ENCODE results near the gene SRCIN1. TPM values are rescaled to one million over a fixed set of nuclear protein-coding genes. Genes with fewer than 3 reads are reported as not detected.

The SRCIN1 gene
- polyA plus RNA-seq, 4 donors: 2.5 to 7.6 (median 4.7) TPM

DNA sequence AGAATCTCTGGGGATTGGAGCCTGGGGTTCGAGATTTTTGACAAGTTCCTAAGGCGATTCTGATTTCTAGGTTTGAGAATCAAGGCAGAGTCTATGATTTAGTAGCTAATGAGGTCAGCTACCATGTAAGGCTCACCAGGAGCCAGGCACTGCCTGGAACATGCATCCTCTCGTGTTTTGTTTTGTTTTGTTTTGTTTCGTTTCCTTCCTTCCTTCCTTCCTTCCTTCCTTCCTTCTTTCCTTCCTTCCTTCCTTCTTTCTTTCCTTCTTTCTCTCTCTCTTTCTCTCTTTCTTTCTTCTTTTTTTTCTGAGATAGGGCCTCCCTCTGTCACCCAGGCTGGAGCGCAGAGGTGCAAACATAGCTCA, 39.1 kb downstream of the SRCIN1 start:
- no peak for DNase-seq (ENCODE audit: low read depth in 4 of 4, low spot score in 2 of 4)

DNA sequence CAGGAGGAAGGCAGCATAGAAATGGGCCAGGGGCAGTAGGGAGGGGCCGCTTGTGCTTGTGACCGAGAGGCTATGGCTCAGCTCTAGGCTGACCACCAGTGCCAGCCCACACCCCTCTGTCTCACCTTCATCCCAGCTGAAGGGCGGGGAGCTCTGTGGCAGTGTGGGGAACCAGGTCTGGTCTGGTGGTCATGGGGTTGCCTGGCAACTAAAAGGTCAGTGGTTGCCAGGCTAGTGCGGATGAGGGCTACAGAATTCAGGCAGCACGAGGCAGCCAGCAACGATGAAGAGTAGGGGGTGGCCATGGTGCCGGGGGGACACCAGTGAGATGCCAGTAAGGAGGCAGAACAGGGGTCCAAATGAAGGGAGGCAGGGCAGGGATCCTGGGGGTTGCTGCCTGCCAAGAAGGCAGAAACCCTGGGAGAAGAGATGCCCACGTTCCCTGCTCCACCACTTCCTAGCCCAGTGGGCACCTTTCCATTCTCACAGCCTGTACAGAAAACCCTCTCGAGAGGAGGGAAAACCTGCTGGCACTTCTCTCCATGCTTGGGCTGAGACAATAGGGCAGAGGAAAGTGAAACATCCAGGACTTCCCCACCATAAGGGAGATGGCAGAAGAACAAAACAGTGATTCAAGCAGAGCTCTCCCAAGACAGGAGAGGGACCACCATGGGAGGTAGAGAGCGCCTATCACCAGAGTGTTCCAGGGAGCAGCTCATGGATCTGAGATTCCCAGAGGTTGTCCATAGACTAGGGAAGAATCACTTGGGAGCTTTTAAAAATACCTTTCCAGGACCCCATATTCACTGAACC, 39.7 kb downstream of the SRCIN1 start:
- no peak for DNase-seq (ENCODE audit: low read depth in 4 of 4, low spot score in 2 of 4)

DNA sequence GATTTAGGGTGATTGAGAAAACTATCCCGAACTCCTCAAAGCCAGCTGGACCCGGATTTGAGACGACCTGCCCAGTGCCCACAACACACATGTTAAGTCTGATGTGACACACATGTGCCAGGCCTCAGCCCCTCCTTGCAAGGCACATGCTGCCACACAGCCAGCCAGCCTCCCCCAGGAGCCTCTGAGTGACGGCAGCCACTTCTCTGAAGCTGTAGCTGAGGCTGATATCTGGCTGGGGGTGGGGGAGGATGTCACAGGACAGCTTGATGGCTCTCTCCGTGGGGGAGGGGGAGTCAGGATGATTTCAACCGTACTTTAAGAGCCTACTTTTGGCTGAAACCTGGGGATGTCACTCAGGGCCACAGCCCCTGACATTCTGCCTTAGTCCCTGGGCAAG, 40.9 kb downstream of the SRCIN1 start:
- no peak for DNase-seq (ENCODE audit: low read depth in 4 of 4, low spot score in 2 of 4)

DNA sequence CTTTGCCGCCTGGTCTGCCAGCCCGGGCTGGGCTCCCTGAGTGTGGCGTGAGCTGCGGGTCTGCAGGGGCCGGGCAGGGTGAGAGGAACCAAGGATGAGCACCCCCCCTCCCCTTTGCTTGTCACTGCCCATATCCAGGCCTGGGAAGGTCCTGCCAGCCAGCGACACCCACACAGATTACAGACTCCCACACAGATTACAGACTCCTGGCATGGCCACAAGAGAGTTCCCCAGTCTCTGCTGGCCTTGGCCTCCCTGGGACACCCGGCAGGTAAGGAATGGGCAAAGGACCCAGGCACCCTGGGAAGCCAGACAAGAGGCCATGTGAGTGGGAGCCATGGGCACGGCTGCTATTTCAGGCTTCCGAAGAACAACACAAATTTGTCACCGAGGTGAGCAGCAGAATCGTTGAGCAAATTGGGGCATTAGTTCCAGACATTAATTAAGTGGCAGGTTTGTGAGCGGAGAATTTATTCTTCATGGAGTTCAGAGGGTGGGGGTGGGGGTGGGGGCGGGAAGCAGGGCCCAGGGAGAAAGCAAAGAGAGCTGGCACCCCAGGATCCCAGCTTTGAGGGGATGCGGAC, 41.4 kb downstream of the SRCIN1 start:
- no peak for DNase-seq (ENCODE audit: low read depth in 4 of 4, low spot score in 2 of 4)

DNA sequence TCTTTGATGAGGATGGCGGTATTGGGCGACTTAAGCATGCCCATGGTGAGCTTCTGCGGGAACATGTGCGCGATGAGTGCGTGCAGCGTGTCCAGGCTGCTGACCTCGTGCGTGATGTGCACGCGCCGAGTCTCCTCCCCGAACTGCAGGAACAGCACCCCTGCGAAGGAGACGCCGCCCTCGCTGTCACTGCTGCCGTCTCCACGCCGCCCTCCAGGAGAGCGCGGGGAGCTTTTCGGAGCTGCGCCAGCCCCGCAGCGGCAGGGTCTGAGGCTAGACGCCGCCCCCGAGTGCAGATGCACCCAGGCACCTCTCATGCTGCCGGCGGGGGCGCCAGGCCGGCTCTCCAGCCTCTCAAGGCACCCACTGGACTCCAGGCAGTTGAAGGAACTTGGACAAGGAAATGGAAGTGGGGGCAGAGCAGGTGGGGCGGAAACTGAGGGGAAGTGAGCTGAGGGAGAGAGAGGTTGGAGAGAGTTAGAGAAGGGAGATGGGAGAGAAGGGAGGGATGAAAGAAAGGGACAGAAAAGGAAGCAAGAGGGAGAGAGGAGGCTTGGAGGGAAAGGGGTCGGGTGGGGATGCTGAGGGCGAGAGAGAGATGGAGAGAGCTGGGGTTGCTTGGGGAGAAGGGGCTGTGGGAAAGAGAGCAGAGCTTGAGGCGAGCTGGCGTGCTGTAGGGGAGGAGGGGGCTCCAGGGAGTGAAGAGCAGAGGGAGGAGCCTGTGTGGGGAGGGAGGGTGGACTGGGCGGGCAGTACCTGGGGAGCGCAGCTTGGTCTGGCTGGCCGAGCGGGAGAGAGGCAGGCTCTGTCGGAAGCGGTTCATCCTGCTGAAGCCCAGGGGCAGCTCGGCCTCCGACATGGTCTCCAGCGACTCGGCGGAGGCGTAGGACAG, 42.1 kb downstream of the SRCIN1 start:
- DNase-seq (ENCODE audit: low read depth in 4 of 4, low spot score in 2 of 4): no peak

DNA sequence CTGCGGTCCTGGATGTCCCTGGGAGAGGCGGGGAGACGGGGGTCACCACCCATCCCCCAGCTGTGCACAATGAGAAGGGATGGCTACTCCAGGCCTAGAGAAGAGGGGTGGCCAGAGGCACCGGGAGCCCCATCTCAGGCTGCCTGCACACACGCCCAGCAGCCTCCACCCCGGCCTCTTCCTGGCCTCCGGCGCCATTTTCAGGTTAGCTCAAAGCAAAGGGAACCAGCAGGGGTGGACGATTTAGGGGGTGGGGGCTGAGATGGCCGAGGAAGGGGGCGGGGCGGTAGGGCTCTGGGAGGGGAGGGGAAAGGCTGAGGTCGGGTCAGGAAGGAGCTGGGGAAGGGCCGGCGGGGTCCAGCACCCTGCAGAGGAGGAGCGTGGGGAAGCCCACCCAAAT, 42.8 kb downstream of the SRCIN1 start:
- no peak for DNase-seq (ENCODE audit: low read depth in 4 of 4, low spot score in 2 of 4)

DNA sequence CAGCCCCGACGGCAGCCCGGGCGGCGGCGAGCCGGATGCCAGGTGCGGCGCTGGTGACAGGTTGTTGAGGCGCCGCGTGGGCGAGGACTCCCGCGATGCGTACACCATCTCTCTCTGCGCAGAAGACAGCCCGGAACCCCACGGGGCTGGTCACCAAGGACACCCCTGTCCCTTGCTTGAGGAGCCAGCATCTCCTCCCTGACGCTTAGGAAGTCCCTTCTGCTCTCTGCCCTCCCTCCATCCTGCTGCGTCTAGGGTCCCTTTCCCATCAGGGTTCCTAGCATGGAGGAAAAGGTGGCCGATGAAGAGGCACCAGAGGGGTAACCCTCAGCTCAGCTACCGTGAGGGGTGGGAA, 43.6 kb downstream of the SRCIN1 start:
- DNase-seq (ENCODE audit: low read depth in 4 of 4, low spot score in 2 of 4): no peak

DNA sequence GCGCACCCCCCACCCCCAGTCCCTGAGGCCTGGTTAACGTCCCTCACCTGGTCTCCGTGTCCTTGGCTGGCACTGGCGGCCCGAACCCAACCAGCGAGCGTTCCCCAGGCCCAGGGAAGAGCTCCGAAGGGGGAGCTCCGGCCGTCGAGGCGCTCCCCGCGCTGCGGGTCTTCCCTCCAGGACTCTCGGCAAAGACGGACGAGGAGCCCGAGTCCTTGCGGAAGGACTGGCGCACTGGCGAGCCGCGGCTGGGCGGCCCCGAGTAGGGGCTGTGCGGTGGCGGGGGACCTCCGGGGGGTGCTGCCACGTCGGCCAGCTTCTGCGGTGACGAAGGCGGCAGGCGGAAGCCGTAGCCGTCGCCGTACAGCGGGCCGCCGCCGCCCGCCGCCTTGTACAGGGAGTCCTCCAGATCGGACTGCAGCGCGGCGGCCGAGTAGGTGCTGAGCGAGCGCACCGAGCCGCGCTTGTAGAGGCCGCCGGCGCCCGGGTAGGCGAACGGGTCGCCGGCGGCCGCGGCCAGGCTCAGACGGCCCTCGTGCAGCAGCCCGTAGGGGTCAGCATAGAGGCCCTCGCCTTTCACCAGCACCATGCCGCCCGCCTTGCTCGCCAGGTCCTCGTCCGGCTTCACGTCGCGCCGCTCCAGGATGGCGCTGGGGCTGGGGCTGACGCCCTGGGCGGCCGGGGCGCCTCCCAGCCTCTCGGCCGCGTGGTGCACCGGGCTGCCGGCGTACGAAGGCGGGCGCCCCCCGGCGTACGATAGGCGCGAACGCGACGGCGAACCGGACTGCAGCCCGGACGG, 44.1 kb downstream of the SRCIN1 start:
- no peak for DNase-seq (ENCODE audit: low read depth in 4 of 4, low spot score in 2 of 4)

DNA sequence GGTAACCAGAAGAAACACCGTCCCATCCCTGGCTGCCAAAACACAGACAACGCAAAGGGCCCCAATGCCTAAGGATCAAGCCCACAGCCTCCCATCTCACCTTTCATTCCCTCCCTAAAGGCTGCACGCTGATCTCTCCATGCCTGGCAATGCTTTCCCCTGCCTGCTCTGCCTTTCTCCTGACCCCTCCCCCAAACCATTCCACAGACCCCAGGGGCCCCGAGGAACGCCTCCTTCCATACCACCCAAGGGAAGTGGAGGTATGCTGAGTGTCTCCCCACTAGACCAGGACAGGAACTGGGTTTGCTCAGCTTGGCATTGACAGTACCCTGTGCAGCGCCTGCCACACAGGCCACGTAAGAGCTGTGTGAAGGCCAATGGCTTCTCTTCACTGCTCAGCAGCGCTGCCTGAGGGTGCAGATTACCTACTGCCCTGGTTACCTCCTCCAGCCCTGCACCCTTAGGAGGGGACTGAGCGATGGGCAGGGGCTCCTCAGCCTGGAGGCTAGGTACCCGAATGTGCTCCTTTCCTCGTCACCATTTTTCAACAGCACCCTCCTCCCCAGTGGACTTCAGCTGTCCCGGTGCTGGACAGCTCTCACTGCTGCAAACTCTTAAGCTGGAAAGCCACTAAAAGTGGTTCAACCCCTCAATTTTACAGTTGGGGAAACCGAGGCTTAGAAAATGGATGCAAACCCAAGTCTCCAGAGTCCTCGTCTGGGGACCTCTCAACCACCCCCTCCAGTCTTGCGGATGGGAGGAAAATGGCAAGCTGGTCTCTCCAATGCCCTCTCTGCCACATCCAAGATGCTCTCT, 45.0 kb downstream of the SRCIN1 start:
- no peak for DNase-seq (ENCODE audit: low read depth in 4 of 4, low spot score in 2 of 4)

DNA sequence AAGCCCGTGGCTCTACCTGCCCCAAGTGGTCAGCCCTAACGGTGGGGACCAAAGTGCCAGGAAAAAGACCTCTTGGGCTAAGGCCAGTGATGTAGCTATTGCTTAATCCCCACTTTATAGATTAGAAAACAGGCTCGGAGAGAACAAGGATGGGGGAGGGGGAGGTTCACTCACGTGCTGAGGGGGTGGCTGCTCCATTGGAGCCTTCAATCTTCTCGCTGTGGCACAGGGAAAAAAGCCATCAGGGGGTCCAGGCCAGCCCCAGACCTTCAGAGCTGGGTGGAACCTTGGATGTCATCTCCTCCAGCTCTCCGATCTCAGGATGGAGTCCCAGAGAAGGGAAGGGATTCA, 45.9 kb downstream of the SRCIN1 start:
- no peak for DNase-seq (ENCODE audit: low read depth in 4 of 4, low spot score in 2 of 4)

DNA sequence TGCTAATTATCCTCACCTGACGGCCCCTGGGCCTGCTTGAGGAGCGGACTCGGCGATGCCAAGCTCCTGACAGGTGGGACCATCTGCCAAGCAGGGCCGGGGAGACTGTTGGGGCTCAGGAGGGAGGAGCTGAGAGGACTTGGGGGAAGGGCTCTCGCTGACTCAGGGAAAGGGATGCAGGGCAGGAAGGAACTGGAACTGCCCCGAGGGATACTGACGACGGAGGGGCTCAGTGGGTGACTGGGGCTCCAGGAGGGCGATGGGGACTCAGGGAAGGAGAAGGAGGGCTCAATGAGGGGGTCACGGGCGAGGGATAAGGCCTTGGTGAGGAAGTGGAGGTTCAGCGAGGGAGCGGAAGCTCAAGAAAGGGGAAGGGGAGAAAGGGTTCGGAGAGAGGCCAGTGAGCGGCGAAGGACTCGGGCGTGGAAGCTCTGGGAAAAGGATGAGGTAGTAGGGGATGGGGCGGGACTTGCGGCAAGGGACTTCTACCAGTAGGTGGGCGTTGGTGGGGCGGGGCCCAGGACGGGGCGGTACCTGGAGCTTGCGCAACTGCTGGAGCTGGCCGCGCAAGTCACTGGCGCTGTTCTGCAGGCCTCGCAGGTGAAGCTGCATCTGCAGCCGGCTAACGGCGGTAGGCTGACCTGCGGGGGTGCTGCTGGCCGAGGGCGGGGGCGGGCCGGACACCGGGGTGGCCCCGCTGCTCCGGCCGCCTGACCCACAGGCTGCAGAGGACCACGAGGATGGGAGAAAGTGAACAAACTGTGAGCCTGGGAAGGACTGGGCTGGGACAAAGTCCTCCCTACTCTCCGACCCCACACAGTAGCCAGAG, 46.5 kb downstream of the SRCIN1 start:
- peak in 1 of 4 donors; percentile 73 for DNase-seq (ENCODE audit: low read depth in 4 of 4, low spot score in 2 of 4)

DNA sequence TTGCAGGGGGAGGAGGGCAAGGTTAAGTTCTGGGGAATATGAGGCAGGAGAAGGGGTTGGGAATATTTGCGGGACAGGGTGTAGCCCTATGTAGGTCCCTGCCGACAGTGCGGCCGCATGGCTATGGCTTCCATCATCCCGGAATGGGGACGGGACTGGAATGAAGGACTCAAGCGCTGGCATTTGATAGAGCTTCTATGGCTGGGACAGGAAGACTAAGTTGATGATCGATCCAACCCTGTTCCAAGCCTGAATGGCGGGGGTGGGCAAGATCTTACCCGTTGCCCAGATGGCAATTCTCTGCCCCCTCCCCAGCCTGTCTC, 47.1 kb downstream of the SRCIN1 start:
- no peak for DNase-seq (ENCODE audit: low read depth in 4 of 4, low spot score in 2 of 4)

DNA sequence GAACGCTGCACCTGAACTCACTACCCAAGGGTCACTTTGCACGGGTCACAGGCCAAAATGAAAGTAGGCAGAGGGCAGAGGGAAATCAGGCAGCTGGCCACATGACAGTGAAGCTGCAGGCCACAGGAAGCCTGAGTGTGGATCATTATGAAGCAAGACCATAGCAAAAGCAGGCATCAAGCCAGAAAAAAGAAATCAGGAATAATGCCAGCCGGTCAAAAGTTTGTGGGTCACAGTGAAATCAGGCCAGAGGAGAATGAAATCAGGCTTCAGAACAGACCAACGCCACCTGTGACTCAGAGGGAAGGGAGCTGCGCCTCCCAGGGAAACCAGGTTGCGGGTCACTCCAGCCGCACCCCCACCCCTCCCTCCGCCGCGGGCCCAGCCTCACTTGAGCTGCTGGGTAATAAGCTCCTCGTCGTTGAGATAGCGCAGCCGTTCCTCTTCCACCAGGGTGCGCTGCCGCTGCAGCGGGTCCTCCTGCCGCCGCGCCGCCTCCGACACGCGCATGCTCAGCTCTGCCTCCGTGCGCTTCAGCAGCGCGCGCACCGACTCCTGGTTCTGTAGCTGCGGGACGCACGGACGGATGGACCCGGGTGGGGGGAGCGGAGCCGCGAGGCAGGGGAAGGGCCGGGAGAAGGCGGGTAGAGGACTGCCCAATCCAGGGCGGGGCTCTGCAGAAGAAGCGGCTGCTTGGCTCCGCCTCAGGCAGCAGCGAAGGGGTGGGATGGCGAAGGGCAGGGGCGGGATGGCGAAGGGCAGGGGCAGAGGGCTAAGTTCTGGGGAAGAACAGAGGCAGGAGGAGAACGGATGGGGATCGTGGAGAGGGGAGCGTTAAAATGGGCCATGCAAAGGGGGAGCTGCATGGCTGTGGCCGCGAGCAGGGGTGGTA, 47.7 kb downstream of the SRCIN1 start:
- DNase-seq (ENCODE audit: low read depth in 4 of 4, low spot score in 2 of 4): peak in 3 of 4 donors; percentile 48 to 82 (median 73)

DNA sequence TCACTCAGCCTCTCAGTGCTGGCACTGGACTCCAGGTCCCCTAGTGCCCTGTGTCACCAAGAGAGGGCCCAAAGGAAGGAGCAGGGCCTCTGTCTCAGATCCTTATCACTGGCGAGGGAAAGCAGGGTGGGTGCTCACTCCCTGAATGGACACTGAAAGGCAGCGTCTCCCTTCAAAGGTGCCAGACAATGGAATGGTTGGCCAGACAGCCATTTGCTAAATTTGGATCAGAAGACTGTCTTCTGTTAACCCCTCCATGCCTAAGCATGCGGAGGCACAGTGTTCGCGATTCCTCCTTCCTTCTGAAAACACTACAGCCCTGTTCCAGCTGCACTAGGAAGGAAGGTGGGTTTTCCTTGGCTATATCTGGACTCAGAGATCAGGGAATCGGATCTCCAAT, 48.4 kb downstream of the SRCIN1 start:
- DNase-seq (ENCODE audit: low read depth in 4 of 4, low spot score in 2 of 4): no peak

DNA sequence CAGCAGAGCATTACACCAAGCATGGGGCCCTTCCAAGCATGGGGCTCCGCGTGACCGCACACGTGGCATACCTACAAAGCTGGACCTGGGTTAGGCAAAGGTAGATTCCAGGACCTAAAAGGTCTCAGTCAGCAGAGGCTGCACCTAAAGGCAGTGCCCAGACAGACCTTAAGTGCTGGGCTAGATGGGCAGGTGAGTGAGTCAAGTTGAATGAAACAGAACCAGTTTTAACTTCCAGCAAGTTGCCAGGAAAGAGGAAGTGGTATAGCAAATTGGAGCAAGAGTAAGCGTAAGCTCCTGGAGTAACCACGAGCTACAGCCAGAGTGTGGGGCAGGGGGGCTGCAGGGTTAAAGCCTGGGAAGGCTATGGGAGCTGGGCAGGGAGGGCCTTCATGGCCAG, 49.5 kb downstream of the SRCIN1 start:
- DNase-seq (ENCODE audit: low read depth in 4 of 4, low spot score in 2 of 4): no peak

DNA sequence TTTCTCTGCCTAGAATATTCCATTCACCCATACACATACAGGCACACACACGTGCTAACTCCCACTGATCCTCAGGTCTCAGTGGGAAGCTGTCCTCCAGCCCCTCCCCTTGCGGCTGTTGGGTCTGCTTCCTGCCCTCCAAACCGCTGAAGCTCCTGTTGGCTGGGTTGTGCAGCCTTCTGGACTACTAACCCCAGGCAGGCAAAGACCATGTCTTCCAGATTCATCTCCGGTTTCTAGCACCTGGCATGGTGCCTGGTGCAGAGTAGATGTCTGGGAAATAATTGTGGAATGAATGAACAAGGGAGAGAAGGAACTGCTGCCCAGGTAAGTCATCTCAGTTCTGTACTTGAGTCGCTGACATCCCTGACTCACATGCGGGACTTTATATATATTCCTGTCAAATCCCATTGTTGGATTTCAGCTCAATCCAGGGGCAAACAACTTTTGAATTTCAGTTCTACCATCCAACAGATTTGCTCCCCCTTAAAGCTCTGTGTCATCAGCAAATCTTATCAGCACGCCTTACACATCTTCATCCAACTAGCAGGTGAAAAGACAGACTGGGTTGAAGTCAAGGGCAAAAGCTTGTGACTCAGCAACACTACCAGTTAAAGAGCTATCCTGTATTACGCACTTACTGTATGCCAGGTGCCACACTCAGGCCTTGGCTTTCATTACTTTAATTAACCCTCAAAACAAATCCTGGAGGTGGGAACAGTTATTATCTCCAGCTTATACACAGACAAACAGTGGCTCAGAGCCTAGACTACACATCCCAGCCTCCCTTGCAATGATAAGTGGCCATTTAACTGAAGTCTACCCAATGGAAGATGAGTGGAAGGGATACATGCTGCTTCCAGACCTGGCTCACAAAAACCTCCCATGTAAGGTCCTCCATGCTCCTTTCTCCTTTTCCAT, 51.1 kb downstream of the SRCIN1 start:
- no peak for DNase-seq (ENCODE audit: low read depth in 4 of 4, low spot score in 2 of 4)

DNA sequence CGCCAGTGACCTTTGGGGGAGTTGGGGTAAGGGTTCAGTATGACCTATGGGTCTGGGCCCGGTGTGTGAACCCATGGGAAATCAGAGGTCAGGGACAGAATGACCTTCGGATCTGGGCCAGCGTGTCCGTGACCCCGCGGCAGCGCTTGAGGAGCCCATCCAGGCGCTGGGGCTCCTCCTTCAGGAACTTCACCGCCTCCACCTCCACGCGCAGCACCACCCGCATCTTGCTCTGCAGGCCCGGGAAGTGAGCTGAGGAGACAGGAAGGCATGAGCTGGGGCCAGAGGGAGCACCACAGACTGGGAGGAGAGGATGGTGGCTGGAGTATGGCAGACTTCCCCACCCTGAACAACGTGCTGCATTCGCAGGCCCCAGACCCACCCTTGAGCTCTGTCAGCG, 53.4 kb downstream of the SRCIN1 start:
- DNase-seq (ENCODE audit: low read depth in 4 of 4, low spot score in 2 of 4): no peak

Measured in left renal cortex interstitium (tissue), 4 donors.